Stomach smooth muscle (tissue), 2 donors: ENCODE results near the gene IGFL1.
"Not testable (repeated sequence)": the region's sequence is repeated elsewhere in the genome, so short reads cannot be mapped to it uniquely, and the experiment has no call there.

ENCODE experiments used
- H3K27ac ChIP-seq: one replicate; pipeline ENCODE4 v1.7.0; 2013; ENCODE audit warnings: mild to moderate bottlenecking, low read length, inconsistent platforms
- H3K27me3 ChIP-seq, 2 donors: one replicate each; pipeline ENCODE4 v1.7.0; 2013; ENCODE audit warnings: low read length in 2 of 2; ENCODE audit not compliant: insufficient read depth in 2 of 2, control insufficient read depth in 1 of 2
- H3K36me3 ChIP-seq, 2 donors: one replicate each; pipeline ENCODE4 v1.7.0; 2013; ENCODE audit warnings: low read length in 2 of 2; ENCODE audit not compliant: control insufficient read depth in 2 of 2, insufficient read depth in 2 of 2
- H3K4me1 ChIP-seq: one replicate; pipeline ENCODE4 v1.7.0; 2013; ENCODE audit warnings: low read length; ENCODE audit not compliant: control insufficient read depth, insufficient read depth
- H3K4me3 ChIP-seq, 2 donors: one replicate each; pipeline ENCODE4 v1.7.0; 2013; ENCODE audit warnings: low read length in 2 of 2
- H3K9ac ChIP-seq, 2 donors: one replicate each; pipeline ENCODE4 v1.7.0; 2013; ENCODE audit warnings: low read length in 2 of 2, mild to moderate bottlenecking in 1 of 2
- H3K9me3 ChIP-seq, 2 donors: one replicate each; pipeline ENCODE4 v1.7.0; 2013; ENCODE audit warnings: low read length in 2 of 2; ENCODE audit not compliant: control insufficient read depth in 2 of 2
- donor health status: healthy.
- donor health status: Pancreatic carcinoma.

Gene IGFL1

GRCh38 chr19:46212592-46212991 is 16.9 kb upstream of the IGFL1 start:
- peaks cover 13% of the 10 kb centered on the region for H3K4me1 ChIP-seq
- not testable (repeated sequence) for H3K9ac ChIP-seq, H3K9me3 ChIP-seq, H3K27me3 ChIP-seq, H3K27ac ChIP-seq, H3K36me3 ChIP-seq, H3K4me3 ChIP-seq

GRCh38 chr19:46213156-46213555 is 16.4 kb upstream of the IGFL1 start:
- no peak overlapping the region for H3K27ac ChIP-seq
- peaks cover 0 to 7% of the 10 kb centered on the region in 2 donors for H3K27me3 ChIP-seq
- peaks cover 13% of the 10 kb centered on the region for H3K4me1 ChIP-seq
- H3K4me3 ChIP-seq, result no peak overlapping the region
- H3K9ac ChIP-seq, result no peak overlapping the region
- no peaks in the 10 kb centered on the region for H3K36me3 ChIP-seq
- no peaks in the 10 kb centered on the region for H3K9me3 ChIP-seq

GRCh38 chr19:46213806-46214205 is 15.7 kb upstream of the IGFL1 start:
- Histone ChIP-seq H3K9me3 (no peaks in the 10 kb centered on the region), H3K36me3 (no peaks in the 10 kb centered on the region), H3K4me3 (no peak overlapping the region), H3K27me3 (peaks cover 0 to 7% of the 10 kb centered on the region in 2 donors), H3K27ac (no peak overlapping the region), H3K4me1 (peaks cover 13% of the 10 kb centered on the region), H3K9ac (no peak overlapping the region)

GRCh38 chr19:46216612-46217011 is 12.9 kb upstream of the IGFL1 start:
- H3K9ac ChIP-seq, result no peak overlapping the region
- peaks cover 7% of the 10 kb centered on the region for H3K4me1 ChIP-seq
- no peaks in the 10 kb centered on the region for H3K9me3 ChIP-seq
- H3K4me3 ChIP-seq, result no peak overlapping the region
- peaks cover 0 to 7% of the 10 kb centered on the region in 2 donors for H3K27me3 ChIP-seq
- no peak overlapping the region for H3K27ac ChIP-seq
- no peaks in the 10 kb centered on the region for H3K36me3 ChIP-seq

DNA sequence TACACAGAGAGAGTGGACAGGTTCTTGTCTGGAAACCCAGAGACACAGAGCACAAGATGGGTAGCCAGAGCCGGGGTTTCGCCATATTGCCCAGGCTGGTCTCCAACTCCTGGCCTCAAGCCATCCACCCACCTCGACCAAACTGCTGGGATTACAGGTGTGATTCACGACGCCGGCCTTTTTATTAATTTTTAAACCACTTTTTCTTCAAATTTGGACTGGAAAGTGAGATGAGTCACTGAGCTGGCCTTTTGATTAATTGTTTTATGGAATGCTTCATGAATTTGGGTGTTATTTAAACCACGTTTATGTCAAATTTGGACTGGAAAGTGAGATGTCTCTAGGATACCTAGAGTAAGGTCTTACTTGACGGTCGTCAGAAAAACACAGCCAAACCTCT is 12.1 kb upstream of the IGFL1 start:
- H3K36me3 ChIP-seq, result no peaks in the 10 kb centered on the region
- no peak overlapping the region for H3K4me3 ChIP-seq
- no peaks in the 10 kb centered on the region for H3K9me3 ChIP-seq
- no peak overlapping the region for H3K27ac ChIP-seq
- H3K27me3 ChIP-seq, result peaks cover 0 to 7% of the 10 kb centered on the region in 2 donors
- peaks cover 11% of the 10 kb centered on the region for H3K4me1 ChIP-seq
- H3K9ac ChIP-seq, result no peak overlapping the region

DNA sequence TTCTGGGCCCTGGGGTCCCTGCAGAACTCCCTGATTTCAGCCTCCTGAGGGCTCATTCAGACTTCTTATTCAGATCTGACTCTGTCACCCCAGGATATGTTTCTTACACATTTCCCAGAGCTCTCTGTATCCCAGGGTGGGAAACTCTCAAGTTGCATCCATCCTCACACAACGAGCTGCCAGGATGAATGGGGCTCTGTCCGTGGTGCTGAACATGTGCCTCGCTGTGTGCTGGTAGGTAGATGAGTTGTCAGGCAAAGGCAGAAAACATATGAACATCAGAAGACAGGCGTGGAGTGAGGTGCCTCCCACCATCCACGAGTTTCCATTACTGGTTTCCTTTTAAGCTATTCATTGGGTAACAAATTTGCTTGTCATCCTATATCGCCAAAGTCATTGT is 11.4 kb upstream of the IGFL1 start:
- peaks cover 14% of the 10 kb centered on the region for H3K4me1 ChIP-seq
- H3K27ac ChIP-seq, result no peak overlapping the region
- peaks cover 0 to 7% of the 10 kb centered on the region in 2 donors for H3K27me3 ChIP-seq
- no peaks in the 10 kb centered on the region for H3K36me3 ChIP-seq
- no peak overlapping the region for H3K9ac ChIP-seq
- no peak overlapping the region for H3K4me3 ChIP-seq
- no peaks in the 10 kb centered on the region for H3K9me3 ChIP-seq

GRCh38 chr19:46220038-46220615 is 9.4 kb upstream of the IGFL1 start:
- Histone ChIP-seq H3K4me1 (peaks cover 14% of the 10 kb centered on the region), H3K4me3 (no peak overlapping the region), H3K27me3 (peaks cover 5 to 14% of the 10 kb centered on the region in 2 donors), H3K9me3 (no peaks in the 10 kb centered on the region), H3K36me3 (no peaks in the 10 kb centered on the region), H3K27ac (no peak overlapping the region), H3K9ac (no peak overlapping the region)

GRCh38 chr19:46221152-46221551 is 8.4 kb upstream of the IGFL1 start:
- Histone ChIP-seq H3K36me3 (no peaks in the 10 kb centered on the region), H3K9me3 (no peaks in the 10 kb centered on the region), H3K27ac (no peak overlapping the region), H3K9ac (no peak overlapping the region), H3K27me3 (peaks cover 5 to 22% of the 10 kb centered on the region in 2 donors), H3K4me1 (peaks cover 14% of the 10 kb centered on the region), H3K4me3 (no peak overlapping the region)

DNA sequence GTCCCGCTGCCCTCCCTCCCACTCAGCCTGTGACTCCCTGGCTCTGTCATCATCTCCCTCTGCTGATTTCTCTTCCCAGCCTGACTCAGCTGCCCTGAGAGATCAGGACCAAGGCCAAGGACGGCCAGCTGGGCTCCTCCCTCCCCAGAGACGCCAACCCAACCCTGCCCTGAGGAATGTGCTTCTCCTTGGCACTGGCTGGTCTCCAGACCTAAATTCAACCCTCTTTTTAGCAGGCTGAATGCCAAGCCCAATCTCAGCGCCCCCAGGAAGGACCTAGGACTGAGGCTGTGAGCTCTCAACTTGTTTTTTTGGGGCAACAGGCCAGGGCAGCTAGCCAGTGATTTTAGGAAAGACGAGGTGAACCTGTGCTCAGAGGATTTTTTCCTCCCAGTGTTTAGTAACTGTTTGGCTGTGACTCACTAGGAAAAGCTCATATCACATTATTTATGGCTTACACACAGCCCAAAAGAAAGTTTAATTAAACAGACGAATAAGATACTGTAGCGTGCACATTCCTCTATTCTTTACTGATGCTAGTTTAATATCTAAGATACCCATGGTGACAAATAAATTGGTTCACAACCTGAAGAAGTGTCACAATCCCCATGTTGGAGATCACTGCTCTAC is 7.4 kb upstream of the IGFL1 start:
- Histone ChIP-seq H3K27ac (no peak overlapping the region), H3K4me3 (no peak overlapping the region), H3K36me3 (no peaks in the 10 kb centered on the region), H3K9ac (no peak overlapping the region), H3K27me3 (peaks cover 7 to 27% of the 10 kb centered on the region in 2 donors), H3K4me1 (peaks cover 14% of the 10 kb centered on the region), H3K9me3 (no peaks in the 10 kb centered on the region)

DNA sequence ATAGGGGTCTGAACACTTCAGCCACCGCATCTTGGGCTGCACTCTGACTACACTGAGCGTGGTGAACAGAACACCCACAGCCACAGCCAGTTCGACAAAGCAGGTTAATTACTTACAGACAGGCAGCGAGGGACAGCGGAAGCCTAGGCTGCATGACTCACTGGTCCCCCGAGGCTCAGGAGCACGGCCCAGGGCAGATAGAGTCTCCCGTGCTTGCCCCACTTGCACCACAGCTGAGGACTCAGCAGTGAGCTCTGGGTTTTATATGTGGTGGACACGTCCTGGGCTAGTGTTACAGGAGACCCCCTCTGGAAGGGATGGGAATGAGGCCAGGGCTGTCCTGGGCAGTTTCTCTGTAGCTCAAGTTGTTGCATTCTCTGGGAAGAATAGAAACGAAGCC is 5.8 kb upstream of the IGFL1 start:
- not testable (repeated sequence) for H3K36me3 ChIP-seq, H3K9me3 ChIP-seq, H3K9ac ChIP-seq, H3K27ac ChIP-seq, H3K4me3 ChIP-seq
- peaks cover 14% of the 10 kb centered on the region for H3K4me1 ChIP-seq
- H3K27me3 ChIP-seq, result peaks cover 7 to 26% of the 10 kb centered on the region in 2 donors

DNA sequence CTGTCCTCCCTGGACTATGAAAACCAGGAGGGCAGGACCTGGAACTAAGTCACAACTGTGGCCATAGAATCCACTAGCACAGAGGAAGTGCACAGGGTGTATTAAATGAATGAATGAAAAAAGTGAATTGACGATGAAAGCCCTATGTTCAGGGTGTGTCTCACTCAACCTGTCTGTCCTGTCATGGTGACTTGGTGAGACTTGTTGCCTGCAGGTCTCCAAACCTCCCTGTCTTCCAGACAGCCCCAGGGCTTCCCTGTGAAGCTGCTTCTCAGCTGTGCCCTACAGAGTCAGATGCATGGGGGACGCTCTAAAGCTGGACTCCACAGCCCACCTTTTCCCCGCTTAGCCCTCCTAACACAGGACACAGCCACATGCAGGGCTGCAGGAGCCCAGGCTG is 4.8 kb upstream of the IGFL1 start:
- Histone ChIP-seq H3K27me3 (peaks cover 14 to 26% of the 10 kb centered on the region in 2 donors), H3K4me3 (no peak overlapping the region), H3K4me1 (peaks cover 14% of the 10 kb centered on the region), H3K9me3 (no peaks in the 10 kb centered on the region), H3K9ac (no peak overlapping the region), H3K27ac (no peak overlapping the region), H3K36me3 (no peaks in the 10 kb centered on the region)
